Neural cell (in vitro differentiated cells): ENCODE measurements around the gene PHF5A.

Experiments used
- EP300 ChIP-seq: fragments of 450-650 bp; conservative IDR thresholded peaks from 2 replicates; pipeline ENCODE4 v1.6.1; 2014; ENCODE audit warnings: antibody characterized with exemption, mild to moderate bottlenecking, moderate library complexity; ENCODE audit not compliant: poor library complexity, severe bottlenecking
- EZH2 ChIP-seq: fragments of 200-600, 300-800 bp; shearing (Covaris generic), sonication (generic); IDR thresholded peaks from 2 replicates; pipeline ENCODE4 v1.6.1; 2014; ENCODE audit warnings: antibody characterized with exemption, low read length, borderline replicate concordance, mild to moderate bottlenecking; ENCODE audit not compliant: insufficient read depth, poor library complexity, severe bottlenecking
- MXI1 ChIP-seq: fragments of 450-650 bp; conservative IDR thresholded peaks from 2 replicates; pipeline ENCODE4 v1.6.1; 2014; ENCODE audit warnings: antibody characterized with exemption, mild to moderate bottlenecking; ENCODE audit not compliant: poor library complexity, severe bottlenecking
- POLR2AphosphoS5 ChIP-seq: IDR thresholded peaks from 2 replicates; pipeline ENCODE4 v1.6.1; 2012
- RAD21 ChIP-seq: fragments of 450-650 bp; conservative IDR thresholded peaks from 2 replicates; pipeline ENCODE4 v1.6.1; 2014; ENCODE audit warnings: antibody characterized with exemption, mild to moderate bottlenecking, moderate library complexity
- TAF1 ChIP-seq: IDR thresholded peaks from 2 replicates; pipeline ENCODE4 v1.6.1; 2012; ENCODE audit warnings: low read depth
- TF ChIP-seq, protein P1 (sequence below): fragments of 450-650 bp; IDR thresholded peaks from 2 replicates; pipeline ENCODE4 v1.5.1; 2014; ENCODE audit warnings: antibody characterized with exemption, mild to moderate bottlenecking, moderate library complexity; ENCODE audit not compliant: poor library complexity, severe bottlenecking
- TF ChIP-seq, protein P2 (sequence below): IDR thresholded peaks from 2 replicates; pipeline ENCODE4 v1.6.1; 2012; ENCODE audit warnings: borderline replicate concordance

DNA sequence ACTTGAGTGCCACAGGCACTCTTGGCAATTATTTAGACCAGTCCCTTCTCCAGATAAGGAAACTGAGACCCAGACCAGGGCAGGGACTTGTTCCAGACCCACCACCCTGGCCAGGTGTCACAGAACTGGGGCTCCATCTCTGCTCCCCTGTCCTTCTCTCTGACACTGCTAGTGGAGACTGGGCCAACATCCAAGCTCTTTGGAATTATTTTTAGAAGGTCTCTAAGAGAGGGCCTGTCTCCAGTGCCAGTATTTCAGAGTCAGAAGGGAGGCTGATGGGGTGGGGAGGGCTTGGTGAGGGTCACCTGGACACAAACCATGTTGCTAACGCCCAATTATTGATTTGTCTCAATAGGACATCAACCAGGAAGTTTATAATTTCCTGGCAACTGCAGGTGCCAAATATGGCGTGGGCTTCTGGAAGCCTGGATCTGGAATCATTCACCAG, 43.1 kb upstream of the PHF5A start:
- no peak for TF ChIP-seq MXI1
- no peak for TF ChIP-seq POLR2AphosphoS5
- TF ChIP-seq RAD21 = no peak
- TF ChIP-seq, protein P1, sequence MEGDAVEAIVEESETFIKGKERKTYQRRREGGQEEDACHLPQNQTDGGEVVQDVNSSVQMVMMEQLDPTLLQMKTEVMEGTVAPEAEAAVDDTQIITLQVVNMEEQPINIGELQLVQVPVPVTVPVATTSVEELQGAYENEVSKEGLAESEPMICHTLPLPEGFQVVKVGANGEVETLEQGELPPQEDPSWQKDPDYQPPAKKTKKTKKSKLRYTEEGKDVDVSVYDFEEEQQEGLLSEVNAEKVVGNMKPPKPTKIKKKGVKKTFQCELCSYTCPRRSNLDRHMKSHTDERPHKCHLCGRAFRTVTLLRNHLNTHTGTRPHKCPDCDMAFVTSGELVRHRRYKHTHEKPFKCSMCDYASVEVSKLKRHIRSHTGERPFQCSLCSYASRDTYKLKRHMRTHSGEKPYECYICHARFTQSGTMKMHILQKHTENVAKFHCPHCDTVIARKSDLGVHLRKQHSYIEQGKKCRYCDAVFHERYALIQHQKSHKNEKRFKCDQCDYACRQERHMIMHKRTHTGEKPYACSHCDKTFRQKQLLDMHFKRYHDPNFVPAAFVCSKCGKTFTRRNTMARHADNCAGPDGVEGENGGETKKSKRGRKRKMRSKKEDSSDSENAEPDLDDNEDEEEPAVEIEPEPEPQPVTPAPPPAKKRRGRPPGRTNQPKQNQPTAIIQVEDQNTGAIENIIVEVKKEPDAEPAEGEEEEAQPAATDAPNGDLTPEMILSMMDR = no peak
- TF ChIP-seq EZH2 = no peak
- TF ChIP-seq, protein P2, sequence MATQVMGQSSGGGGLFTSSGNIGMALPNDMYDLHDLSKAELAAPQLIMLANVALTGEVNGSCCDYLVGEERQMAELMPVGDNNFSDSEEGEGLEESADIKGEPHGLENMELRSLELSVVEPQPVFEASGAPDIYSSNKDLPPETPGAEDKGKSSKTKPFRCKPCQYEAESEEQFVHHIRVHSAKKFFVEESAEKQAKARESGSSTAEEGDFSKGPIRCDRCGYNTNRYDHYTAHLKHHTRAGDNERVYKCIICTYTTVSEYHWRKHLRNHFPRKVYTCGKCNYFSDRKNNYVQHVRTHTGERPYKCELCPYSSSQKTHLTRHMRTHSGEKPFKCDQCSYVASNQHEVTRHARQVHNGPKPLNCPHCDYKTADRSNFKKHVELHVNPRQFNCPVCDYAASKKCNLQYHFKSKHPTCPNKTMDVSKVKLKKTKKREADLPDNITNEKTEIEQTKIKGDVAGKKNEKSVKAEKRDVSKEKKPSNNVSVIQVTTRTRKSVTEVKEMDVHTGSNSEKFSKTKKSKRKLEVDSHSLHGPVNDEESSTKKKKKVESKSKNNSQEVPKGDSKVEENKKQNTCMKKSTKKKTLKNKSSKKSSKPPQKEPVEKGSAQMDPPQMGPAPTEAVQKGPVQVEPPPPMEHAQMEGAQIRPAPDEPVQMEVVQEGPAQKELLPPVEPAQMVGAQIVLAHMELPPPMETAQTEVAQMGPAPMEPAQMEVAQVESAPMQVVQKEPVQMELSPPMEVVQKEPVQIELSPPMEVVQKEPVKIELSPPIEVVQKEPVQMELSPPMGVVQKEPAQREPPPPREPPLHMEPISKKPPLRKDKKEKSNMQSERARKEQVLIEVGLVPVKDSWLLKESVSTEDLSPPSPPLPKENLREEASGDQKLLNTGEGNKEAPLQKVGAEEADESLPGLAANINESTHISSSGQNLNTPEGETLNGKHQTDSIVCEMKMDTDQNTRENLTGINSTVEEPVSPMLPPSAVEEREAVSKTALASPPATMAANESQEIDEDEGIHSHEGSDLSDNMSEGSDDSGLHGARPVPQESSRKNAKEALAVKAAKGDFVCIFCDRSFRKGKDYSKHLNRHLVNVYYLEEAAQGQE = no peak
- TF ChIP-seq TAF1 = no peak
- TF ChIP-seq EP300 = no peak
